Stomach (tissue), 9 donors: ENCODE measurements around the gene ATP8A2. TPM values are rescaled to one million over a fixed set of nuclear protein-coding genes. Genes with fewer than 3 reads are reported as not detected.

Experiments used
- DNase-seq, 2 donors: peaks; one replicate each; pipeline versions ENCODE4 v3.0.0 to v3.0.0-alpha.2; 2013 to 2019
- H3K27ac ChIP-seq, 5 donors: fragments of 200-600 bp in 4 of 5; sonication (generic) in 4 of 5; one replicate each; pipeline ENCODE4 v1.5.1; 2013 to 2019; ENCODE audit warnings: mild to moderate bottlenecking in 1 of 5, moderate library complexity in 1 of 5
- H3K27me3 ChIP-seq, 3 donors: fragments of 200-600 bp; sonication (generic); one replicate each; pipeline ENCODE4 v1.5.1; 2017 to 2019; ENCODE audit warnings: mixed run types in 1 of 3
- H3K36me3 ChIP-seq, 4 donors: fragments of 200-600 bp; sonication (generic); 1 replicate in 3 of 4; 2 replicates in 1 of 4; pipeline ENCODE4 v1.5.1; 2016 to 2019
- H3K4me1 ChIP-seq, 4 donors: fragments of 200-600 bp; sonication (generic); one replicate each; pipeline ENCODE4 v1.5.1; 2016 to 2019
- H3K4me3 ChIP-seq, 4 donors: fragments of 200-600 bp; sonication (generic) in 3 of 4; one replicate each; pipeline ENCODE4 v1.5.1; 2016 to 2019; ENCODE audit warnings: mild to moderate bottlenecking in 1 of 4
- H3K9me3 ChIP-seq, 4 donors: fragments of 200-600 bp; sonication (generic); one replicate each; pipeline ENCODE4 v1.5.1; 2016 to 2019
- EP300 ChIP-seq: sonication (generic); formaldehyde crosslinking; IDR thresholded peaks from one replicate; pipeline ENCODE4 v1.6.1; 2017; ENCODE audit warnings: antibody characterized with exemption
- POLR2A ChIP-seq, 4 donors: fragments of 450-650 bp; IDR thresholded peaks; one replicate each; pipeline ENCODE4 v1.6.1; 2016; ENCODE audit warnings: antibody characterized with exemption in 4 of 4, control low read depth in 2 of 4, mild to moderate bottlenecking in 1 of 4, moderate library complexity in 1 of 4
- POLR2AphosphoS5 ChIP-seq, 3 donors: sonication (generic); formaldehyde crosslinking; IDR thresholded peaks; one replicate each; pipeline ENCODE4 v1.6.1; 2016; ENCODE audit warnings: antibody characterized with exemption in 3 of 3
- WGBS, 5 donors: extraction: QIAGEN DNeasy Blood & Tissue Kit in 3 of 5; methylation state at CpG; one replicate each; pipeline versions ENCODE4 v1.1.5 to v1.1.7; 2013 to 2018; 5-methylcytosine and 5-hydroxymethylcytosine counted together
- intact Hi-C: fragments of 100-400 bp; cut with DNase I; formaldehyde crosslinking; loops from one replicate; pipeline ENCODE4 v1.15.1; 2023; ENCODE audit warnings: low total_unique reads
- polyA plus RNA-seq, 3 donors: library from polyadenylated mRNA; stranded (reverse); fragments of 200-250 nt; gene quantifications; one replicate each; pipeline ENCODE4 v1.2.3, GENCODE V29; 2013
- total RNA-seq, 5 donors: library from RNA; depleted of rRNA; stranded (reverse); fragments of >200 nt; gene quantifications; one replicate each; pipeline versions ENCODE4 v1.1.0 to v1.2.3, GENCODE V29; 2014 to 2016
- TF ChIP-seq, protein P1 (sequence below), 7 experiments: fragments of 450-650 bp in 4 of 7; fragments of 200-600 bp in 3 of 7; sonication (generic) in 3 of 7; IDR thresholded peaks; one replicate each; pipeline ENCODE4 v1.5.1; 2016 to 2019; ENCODE audit warnings: antibody characterized with exemption in 7 of 7, control low read depth in 2 of 7, mild to moderate bottlenecking in 1 of 7
- donor health status: healthy with polysubstance abuse.
- donor health status: Bipolar disorder and iron deficiency.
- donor health status: healthy.

Gene ATP8A2
- total and polyA plus RNA-seq, 8 donors = 0.12 to 3.5 (median 0.20) TPM; not detected in 3

DNA sequence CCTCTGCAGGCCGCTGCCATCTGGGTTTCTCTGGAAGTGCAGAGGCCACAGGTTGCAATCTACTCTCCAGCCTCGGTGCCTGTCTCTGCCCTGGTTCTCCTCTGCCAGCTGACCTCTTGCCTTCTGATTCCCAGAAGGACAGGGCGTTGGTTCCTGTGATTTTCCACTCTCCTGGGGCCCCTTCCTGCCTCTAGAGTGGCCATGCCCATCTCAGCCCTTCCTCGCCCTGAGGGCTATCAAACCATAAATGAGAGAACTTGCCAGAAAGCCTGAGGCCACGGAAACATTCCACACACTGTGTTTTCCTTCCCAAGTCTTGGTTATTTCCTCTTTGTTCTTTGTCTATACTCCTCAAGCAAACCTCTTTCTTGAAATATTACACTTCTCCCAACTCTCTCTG is 533.8 kb downstream of the ATP8A2 start:
- H3K4me1 ChIP-seq = peaks cover 0 to 5% (median 0%) of the 10 kb centered on the region in 4 donors
- H3K27ac ChIP-seq = no peak overlapping the region
- no peak overlapping the region for H3K4me3 ChIP-seq
- no peaks in the 10 kb centered on the region for H3K9me3 ChIP-seq
- WGBS, 5 donors = 50 to 61% (median 55%) methylated on average over 5 of the region's 5 CpGs
- H3K36me3 ChIP-seq = no peaks in the 10 kb centered on the region
- no peaks in the 10 kb centered on the region for H3K27me3 ChIP-seq
- TF ChIP-seq, protein P1, sequence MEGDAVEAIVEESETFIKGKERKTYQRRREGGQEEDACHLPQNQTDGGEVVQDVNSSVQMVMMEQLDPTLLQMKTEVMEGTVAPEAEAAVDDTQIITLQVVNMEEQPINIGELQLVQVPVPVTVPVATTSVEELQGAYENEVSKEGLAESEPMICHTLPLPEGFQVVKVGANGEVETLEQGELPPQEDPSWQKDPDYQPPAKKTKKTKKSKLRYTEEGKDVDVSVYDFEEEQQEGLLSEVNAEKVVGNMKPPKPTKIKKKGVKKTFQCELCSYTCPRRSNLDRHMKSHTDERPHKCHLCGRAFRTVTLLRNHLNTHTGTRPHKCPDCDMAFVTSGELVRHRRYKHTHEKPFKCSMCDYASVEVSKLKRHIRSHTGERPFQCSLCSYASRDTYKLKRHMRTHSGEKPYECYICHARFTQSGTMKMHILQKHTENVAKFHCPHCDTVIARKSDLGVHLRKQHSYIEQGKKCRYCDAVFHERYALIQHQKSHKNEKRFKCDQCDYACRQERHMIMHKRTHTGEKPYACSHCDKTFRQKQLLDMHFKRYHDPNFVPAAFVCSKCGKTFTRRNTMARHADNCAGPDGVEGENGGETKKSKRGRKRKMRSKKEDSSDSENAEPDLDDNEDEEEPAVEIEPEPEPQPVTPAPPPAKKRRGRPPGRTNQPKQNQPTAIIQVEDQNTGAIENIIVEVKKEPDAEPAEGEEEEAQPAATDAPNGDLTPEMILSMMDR (IDR thresholded peaks at IDR 0.05) = no peak
- no peak for TF ChIP-seq EP300
- no peak for TF ChIP-seq POLR2A (IDR thresholded peaks at IDR 0.05)
- TF ChIP-seq POLR2AphosphoS5 (IDR thresholded peaks at IDR 0.05) = no peak
- intact Hi-C loops = no loop called here
- DNase-seq = no peak

DNA sequence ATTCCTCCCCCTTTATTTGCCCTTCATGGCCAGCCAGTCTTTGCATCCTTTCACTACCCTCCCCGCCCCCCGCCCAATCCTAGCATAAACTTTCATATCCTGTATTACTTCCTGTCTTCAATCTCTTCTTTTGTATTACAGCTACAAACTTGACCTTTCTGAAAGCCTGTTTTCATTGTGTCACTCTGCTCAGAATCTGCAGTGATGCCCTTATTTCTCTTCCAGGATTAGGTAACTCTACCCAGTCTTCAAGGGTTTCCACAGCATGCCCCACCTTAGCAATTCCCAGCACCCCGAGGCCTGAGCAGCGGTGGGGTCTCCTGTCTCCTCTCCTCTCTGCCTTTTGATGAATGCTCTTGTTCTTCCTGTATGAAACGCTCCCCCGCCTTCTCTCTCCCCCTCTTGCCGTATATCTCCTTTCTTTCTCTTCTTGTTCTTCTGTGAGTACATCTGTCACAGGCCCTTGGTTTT is 534.5 kb downstream of the ATP8A2 start:
- Histone ChIP-seq H3K4me1 (no peaks in the 10 kb centered on the region), H3K4me3 (no peak overlapping the region), H3K36me3 (no peaks in the 10 kb centered on the region), H3K27me3 (no peaks in the 10 kb centered on the region), H3K9me3 (no peaks in the 10 kb centered on the region), H3K27ac (no peak overlapping the region)
- WGBS, 5 donors = 65 to 79% (median 72%) methylated on average over 7 of the region's 7 CpGs
- TF ChIP-seq POLR2A (IDR thresholded peaks at IDR 0.05) (no peak), POLR2AphosphoS5 (IDR thresholded peaks at IDR 0.05) (no peak), EP300 (no peak)
- TF ChIP-seq, protein P1 (IDR thresholded peaks at IDR 0.05) = no peak
- DNase-seq = no peak
- intact Hi-C loops = no loop called here

DNA sequence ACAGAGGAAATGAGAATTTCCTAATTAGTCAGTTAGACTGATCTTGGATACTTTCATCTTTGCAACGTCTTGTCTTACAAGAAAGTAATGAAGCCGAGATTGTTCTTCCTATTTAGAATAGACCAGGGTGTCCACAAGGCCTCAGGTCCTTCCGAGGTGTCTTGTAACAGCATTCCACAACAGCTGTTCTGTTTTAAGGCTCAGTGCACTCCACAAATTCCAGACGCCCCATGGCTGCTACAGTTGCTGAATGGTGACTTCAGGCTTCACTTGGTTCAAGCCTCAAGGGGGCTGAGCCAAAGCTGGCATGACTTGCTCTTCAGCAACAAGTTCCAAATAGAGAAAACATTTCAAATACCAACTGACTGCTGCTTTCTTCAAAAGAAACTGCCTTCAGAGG is 536.6 kb downstream of the ATP8A2 start:
- DNase-seq = no peak
- intact Hi-C loops = no loop called here
- Histone ChIP-seq H3K27me3 (no peaks in the 10 kb centered on the region), H3K4me3 (no peak overlapping the region), H3K4me1 (no peaks in the 10 kb centered on the region), H3K27ac (no peak overlapping the region), H3K9me3 (no peaks in the 10 kb centered on the region), H3K36me3 (no peaks in the 10 kb centered on the region)
- 78 to 95% (median 91%) methylated on average over 4 of the region's 4 CpGs for WGBS, 5 donors
- TF ChIP-seq, protein P1 (IDR thresholded peaks at IDR 0.05) = no peak
- TF ChIP-seq EP300 (no peak), POLR2A (IDR thresholded peaks at IDR 0.05) (no peak), POLR2AphosphoS5 (IDR thresholded peaks at IDR 0.05) (no peak)

DNA sequence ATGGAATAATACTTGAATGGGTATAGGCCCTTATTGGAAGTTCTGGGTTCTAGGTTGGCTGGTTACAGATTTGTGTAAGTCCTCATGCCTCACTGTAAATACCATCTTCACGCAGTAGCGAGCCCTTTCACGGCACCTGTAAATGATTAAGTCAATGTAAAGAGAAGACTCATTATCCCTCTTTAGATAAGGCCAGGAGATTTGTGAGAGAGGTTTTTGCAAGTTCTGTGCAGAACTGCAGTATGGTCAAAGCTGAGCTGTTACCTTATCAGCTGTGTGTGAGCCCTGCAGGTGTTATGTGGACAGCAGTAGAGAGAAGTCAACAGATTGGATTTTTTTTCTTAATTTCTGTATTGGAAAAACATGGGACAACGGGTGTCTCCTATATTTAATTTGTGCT is 538.5 kb downstream of the ATP8A2 start:
- intact Hi-C loops = no loop called here
- 39 to 60% (median 43%) methylated on average over 4 of the region's 4 CpGs for WGBS, 5 donors
- Histone ChIP-seq H3K4me3 (no peak overlapping the region), H3K27ac (no peak overlapping the region), H3K27me3 (no peaks in the 10 kb centered on the region), H3K4me1 (no peaks in the 10 kb centered on the region), H3K9me3 (no peaks in the 10 kb centered on the region), H3K36me3 (no peaks in the 10 kb centered on the region)
- no peak for TF ChIP-seq POLR2AphosphoS5 (IDR thresholded peaks at IDR 0.05)
- TF ChIP-seq, protein P1 (IDR thresholded peaks at IDR 0.05) = no peak
- no peak for TF ChIP-seq POLR2A (IDR thresholded peaks at IDR 0.05)
- TF ChIP-seq EP300 = no peak
- DNase-seq = no peak
